DMS 273 (cell line): ENCODE results near the gene SPATA31E1.
"Not testable (repeated sequence)": the region's sequence is repeated elsewhere in the genome, so short reads cannot be mapped to it uniquely, and the experiment has no call there.

Experiments used
- DNase-seq: peaks from one replicate; lab custom pipeline; 2025; ENCODE audit not compliant: unreplicated experiment; lab: John Stamatoyannopoulos, UW

SPATA31E1 gene

DNA sequence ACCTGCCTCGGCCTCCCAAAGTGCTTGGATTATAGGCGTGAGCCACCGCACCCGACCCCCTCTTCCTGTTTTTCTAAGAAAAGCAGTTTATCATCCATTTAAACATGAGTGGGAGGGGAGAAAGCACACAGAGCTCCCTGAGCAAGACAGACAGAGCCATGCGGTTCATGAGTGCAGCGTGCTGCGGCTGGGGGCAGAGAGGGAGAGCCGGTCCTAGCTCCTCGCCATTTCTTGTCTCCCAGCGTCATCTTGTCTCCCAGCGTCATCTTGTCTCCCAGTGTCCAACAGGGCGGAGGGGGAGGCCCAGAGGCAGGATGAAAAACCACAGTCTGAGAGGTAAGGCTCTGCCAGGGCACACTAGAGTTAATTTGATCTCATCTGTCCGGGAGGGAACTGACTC, 36.3 kb downstream of the SPATA31E1 start:
- DNase-seq = not testable (repeated sequence)

GRCh38 chr9:87921561-87921960, 38.9 kb downstream of the SPATA31E1 start:
- not testable (repeated sequence) for DNase-seq

GRCh38 chr9:87923012-87923411, 40.3 kb downstream of the SPATA31E1 start:
- not testable (repeated sequence) for DNase-seq

DNA sequence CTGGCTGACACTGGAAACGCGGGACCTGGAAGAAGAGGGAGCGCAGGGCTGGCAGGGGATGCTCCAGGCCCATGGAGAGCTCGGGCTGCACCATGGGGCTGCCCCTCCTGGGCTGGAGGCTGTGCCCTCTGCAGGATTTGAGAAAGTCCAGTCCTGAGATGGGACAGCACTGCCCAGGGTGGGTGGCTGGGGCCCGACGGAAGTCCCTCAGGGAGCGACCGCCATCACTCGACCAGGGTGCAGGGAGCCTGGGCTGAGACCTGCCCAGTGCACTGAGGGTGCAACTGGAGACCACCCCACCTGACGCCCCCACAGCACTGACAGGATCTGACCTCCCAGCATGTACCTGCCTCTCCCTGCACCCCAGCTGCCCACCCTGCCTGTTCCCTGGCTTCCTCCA, 42.2 kb downstream of the SPATA31E1 start:
- not testable (repeated sequence) for DNase-seq

DNA sequence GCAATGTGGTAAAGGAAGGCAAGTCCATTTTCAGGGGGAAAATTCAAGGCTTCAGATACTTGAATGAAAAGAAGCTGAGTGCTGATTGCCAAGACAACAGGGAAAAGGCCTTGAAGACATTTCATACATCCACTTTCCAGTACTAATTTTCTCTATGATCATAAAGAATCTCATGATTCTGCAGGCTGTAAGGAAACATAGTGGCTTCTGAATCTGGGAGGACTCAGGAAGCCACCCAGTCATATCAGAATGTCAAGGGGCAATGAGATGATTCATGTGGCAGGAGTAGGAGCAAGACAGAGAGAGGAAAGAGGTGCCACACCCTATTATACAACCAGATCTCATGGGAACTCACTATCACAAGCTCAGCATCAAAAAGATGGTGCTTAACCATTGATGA, 46.5 kb downstream of the SPATA31E1 start:
- DNase-seq = not testable (repeated sequence)

- DNase-seq = not testable (repeated sequence)
Measured at GRCh38 chr9:87934444-87934843, 51.8 kb downstream of the SPATA31E1 start.

DNA sequence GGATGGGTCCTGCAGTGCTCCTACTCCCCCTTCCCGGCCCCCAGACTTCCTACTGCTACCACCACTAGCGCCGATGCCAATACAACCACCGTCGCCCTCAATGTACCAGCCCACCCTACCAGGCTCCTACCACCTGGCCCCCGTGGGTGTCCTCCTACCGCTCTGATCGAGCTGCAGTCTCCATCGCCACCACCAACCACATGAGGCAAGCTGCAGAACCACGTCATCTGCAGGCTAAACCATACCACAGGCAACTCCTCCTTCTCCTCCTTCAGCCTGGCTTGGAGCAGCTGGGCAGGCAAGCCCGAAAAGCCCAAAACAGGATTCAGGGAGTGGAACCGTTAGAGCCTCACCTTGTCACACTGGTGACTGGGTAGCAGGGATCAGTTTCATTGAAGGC, 54.7 kb downstream of the SPATA31E1 start:
- not testable (repeated sequence) for DNase-seq

DNA sequence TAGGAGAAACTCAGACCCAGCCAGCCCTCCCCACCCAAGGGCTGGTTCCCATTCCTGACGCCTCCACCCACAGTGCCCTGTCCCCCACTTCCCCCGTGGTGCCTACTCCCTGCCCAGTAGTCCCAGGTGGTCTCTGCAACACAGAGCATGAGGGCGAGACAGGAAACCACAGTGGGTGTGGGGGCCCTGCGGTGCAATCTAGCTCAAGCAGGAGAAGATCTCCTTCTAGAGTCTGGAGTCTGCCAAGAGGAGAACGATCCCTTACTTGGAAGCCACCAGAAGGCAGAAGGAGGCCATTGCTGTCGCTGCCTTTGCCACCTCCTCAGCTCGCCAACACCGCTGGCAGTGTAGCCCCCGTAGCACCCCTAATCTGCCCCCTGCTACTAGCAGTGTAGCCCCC, 55.2 kb downstream of the SPATA31E1 start:
- not testable (repeated sequence) for DNase-seq

GRCh38 chr9:87938336-87938735, 55.7 kb downstream of the SPATA31E1 start:
- DNase-seq = not testable (repeated sequence)
